ENCODE data around the gene PLCL2. TPM values are rescaled to one million over a fixed set of nuclear protein-coding genes. Genes with fewer than 3 reads are reported as not detected.

The PLCL2 gene
- total and polyA plus RNA-seq, 2 donors (not counting 1 experiment from before 2014, with no cell fraction given), result 21.7 to 55.2 TPM

GRCh38 chr3:17075907-17076306 is 191.2 kb downstream of the PLCL2 start:
- ChIA-PET POLR2A (no interaction called here), CTCF (no interaction called here)
- H3K79me2 ChIP-seq (ENCODE audit: control insufficient read depth, insufficient read depth, low read length), result no peaks in the 10 kb centered on the region
- no peak overlapping the region for H3K27ac ChIP-seq (ENCODE audit: low read length in 2 of 2)
- H3K4me3 ChIP-seq (ENCODE audit: control extremely low read depth in 1 of 5, extremely low read depth in 1 of 5, insufficient read depth in 1 of 5, low read depth in 2 of 5, low read length in 4 of 5), result no peak overlapping the region
- no peak overlapping the region for H3K4me2 ChIP-seq (replicated peaks; ENCODE audit: low read depth, low read length, poor library complexity, severe bottlenecking)
- intact Hi-C loops (cut with micrococcal nuclease), result no loop called here
- H3K4me1 Mint-ChIP-seq, result peaks cover 2% of the 10 kb centered on the region
- no peak for DNase-seq
- no peak for ATAC-seq (ENCODE audit: low read depth)
- no peaks in the 10 kb centered on the region for H3K9me3 Mint-ChIP-seq (ENCODE audit: insufficient read depth)
- no peaks in the 10 kb centered on the region for H3K9me3 ChIP-seq (ENCODE audit: control extremely low read depth in 1 of 3, control insufficient read depth in 2 of 3, insufficient read depth in 1 of 3, low read length in 2 of 3)
- no peaks in the 10 kb centered on the region for H3K27me3 Mint-ChIP-seq
- TF ChIP-seq, protein P1, sequence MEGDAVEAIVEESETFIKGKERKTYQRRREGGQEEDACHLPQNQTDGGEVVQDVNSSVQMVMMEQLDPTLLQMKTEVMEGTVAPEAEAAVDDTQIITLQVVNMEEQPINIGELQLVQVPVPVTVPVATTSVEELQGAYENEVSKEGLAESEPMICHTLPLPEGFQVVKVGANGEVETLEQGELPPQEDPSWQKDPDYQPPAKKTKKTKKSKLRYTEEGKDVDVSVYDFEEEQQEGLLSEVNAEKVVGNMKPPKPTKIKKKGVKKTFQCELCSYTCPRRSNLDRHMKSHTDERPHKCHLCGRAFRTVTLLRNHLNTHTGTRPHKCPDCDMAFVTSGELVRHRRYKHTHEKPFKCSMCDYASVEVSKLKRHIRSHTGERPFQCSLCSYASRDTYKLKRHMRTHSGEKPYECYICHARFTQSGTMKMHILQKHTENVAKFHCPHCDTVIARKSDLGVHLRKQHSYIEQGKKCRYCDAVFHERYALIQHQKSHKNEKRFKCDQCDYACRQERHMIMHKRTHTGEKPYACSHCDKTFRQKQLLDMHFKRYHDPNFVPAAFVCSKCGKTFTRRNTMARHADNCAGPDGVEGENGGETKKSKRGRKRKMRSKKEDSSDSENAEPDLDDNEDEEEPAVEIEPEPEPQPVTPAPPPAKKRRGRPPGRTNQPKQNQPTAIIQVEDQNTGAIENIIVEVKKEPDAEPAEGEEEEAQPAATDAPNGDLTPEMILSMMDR (IDR thresholded peaks at IDR 0.05), result no peak
- no peak for TF ChIP-seq EZH2 (IDR thresholded peaks at IDR 0.05; ENCODE audit: borderline replicate concordance, insufficient read depth, low read depth, low read length, poor library complexity, severe bottlenecking)
- no peaks in the 10 kb centered on the region for H3K27me3 ChIP-seq (replicated peaks in 1 of 4; ENCODE audit: control extremely low read depth in 1 of 4, control insufficient read depth in 3 of 4, insufficient read depth in 4 of 4, low read length in 3 of 4)
- H3K27ac Mint-ChIP-seq, result no peak overlapping the region
- no peak overlapping the region for H3K9ac ChIP-seq (ENCODE audit: low read length)
- WGBS (ENCODE audit: insufficient coverage), result no CpG with 5 or more reads among the region's 1 CpG
- H3K4me1 ChIP-seq (ENCODE audit: control insufficient read depth in 2 of 2, insufficient read depth in 2 of 2, low read length in 2 of 2), result no peaks in the 10 kb centered on the region
- no peak overlapping the region for H2AFZ ChIP-seq (ENCODE audit: insufficient read depth, low read depth, low read length, poor library complexity, severe bottlenecking)
- H3K4me3 Mint-ChIP-seq, result no peak overlapping the region
- peaks cover 16 to 48% of the 10 kb centered on the region in 2 experiments for H3K36me3 ChIP-seq (replicated peaks in 1 of 2; ENCODE audit: control extremely low read depth in 1 of 2, control insufficient read depth in 1 of 2, extremely low read depth in 1 of 2, insufficient read depth in 2 of 2, low read length in 1 of 2)
- H4K20me1 ChIP-seq (ENCODE audit: control insufficient read depth, insufficient read depth, low read length, poor library complexity, severe bottlenecking), result no peaks in the 10 kb centered on the region

DNA sequence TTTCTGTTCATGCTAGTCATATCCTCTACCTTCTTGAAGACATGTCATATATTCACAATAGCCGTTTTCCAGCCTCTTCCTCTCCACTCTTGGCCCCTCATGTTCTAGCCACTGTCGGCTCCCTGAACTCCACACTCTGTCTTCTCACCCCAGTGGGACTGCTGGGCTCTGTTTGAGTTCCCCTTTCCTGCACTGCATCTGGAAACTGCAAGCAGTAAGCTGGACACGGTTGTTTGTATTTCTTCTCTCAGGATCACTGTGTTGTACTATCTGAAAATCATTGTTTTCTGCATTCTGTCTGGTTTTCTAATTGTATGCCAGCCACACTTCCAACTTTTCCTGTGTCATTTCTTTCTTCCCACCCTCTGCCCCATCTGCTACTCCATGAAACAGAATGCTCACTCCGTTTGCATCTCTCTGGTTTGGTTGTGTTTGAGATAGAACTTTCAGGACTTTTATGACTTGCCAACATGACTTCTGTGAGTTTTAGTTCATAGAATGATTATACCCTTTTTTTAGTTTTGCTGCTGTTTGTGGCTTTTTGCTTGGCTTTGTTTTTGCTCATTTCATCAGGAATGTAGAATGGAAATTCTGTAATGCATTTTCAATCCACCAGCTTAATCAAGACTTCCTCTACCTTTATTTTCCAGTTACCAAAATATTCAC is 192.3 kb downstream of the PLCL2 start:
- H3K27ac Mint-ChIP-seq, result no peak overlapping the region
- ChIA-PET POLR2A (no interaction called here), CTCF (interaction anchor here (2.4 kb wide), 1 partner anchor 249 kb away, joined by 4 read pairs; no protein-coding TSS in a partner anchor)
- H2AFZ ChIP-seq (ENCODE audit: insufficient read depth, low read depth, low read length, poor library complexity, severe bottlenecking), result no peak overlapping the region
- no peak overlapping the region for H3K4me2 ChIP-seq (replicated peaks; ENCODE audit: low read depth, low read length, poor library complexity, severe bottlenecking)
- H3K36me3 ChIP-seq (replicated peaks in 1 of 2; ENCODE audit: control extremely low read depth in 1 of 2, control insufficient read depth in 1 of 2, extremely low read depth in 1 of 2, insufficient read depth in 2 of 2, low read length in 1 of 2), result peaks cover 20 to 50% of the 10 kb centered on the region in 2 experiments
- TF ChIP-seq, protein P1 (IDR thresholded peaks at IDR 0.05), result no peak
- no peak for TF ChIP-seq EZH2 (IDR thresholded peaks at IDR 0.05; ENCODE audit: borderline replicate concordance, insufficient read depth, low read depth, low read length, poor library complexity, severe bottlenecking)
- H3K9ac ChIP-seq (ENCODE audit: low read length), result no peak overlapping the region
- H3K27me3 ChIP-seq (replicated peaks in 1 of 4; ENCODE audit: control extremely low read depth in 1 of 4, control insufficient read depth in 3 of 4, insufficient read depth in 4 of 4, low read length in 3 of 4), result no peaks in the 10 kb centered on the region
- no peaks in the 10 kb centered on the region for H3K9me3 Mint-ChIP-seq (ENCODE audit: insufficient read depth)
- WGBS (ENCODE audit: insufficient coverage), result 44% methylated on average over 2 of the region's 4 CpGs
- H3K4me3 ChIP-seq (ENCODE audit: control extremely low read depth in 1 of 5, extremely low read depth in 1 of 5, insufficient read depth in 1 of 5, low read depth in 2 of 5, low read length in 4 of 5), result no peak overlapping the region
- DNase-seq, result no peak
- no peaks in the 10 kb centered on the region for H3K9me3 ChIP-seq (ENCODE audit: control extremely low read depth in 1 of 3, control insufficient read depth in 2 of 3, insufficient read depth in 1 of 3, low read length in 2 of 3)
- intact Hi-C loops (cut with micrococcal nuclease), result no loop called here
- H3K27me3 Mint-ChIP-seq, result no peaks in the 10 kb centered on the region
- H3K4me1 Mint-ChIP-seq, result peaks cover 2% of the 10 kb centered on the region
- no peak overlapping the region for H3K4me3 Mint-ChIP-seq
- H4K20me1 ChIP-seq (ENCODE audit: control insufficient read depth, insufficient read depth, low read length, poor library complexity, severe bottlenecking), result no peaks in the 10 kb centered on the region
- no peaks in the 10 kb centered on the region for H3K4me1 ChIP-seq (ENCODE audit: control insufficient read depth in 2 of 2, insufficient read depth in 2 of 2, low read length in 2 of 2)
- H3K27ac ChIP-seq (ENCODE audit: low read length in 2 of 2), result no peak overlapping the region
- no peak for ATAC-seq (ENCODE audit: low read depth)
- no peaks in the 10 kb centered on the region for H3K79me2 ChIP-seq (ENCODE audit: control insufficient read depth, insufficient read depth, low read length)

Data from B cell (primary cell).